ENCODE results near the gene NIPSNAP2.

DNA sequence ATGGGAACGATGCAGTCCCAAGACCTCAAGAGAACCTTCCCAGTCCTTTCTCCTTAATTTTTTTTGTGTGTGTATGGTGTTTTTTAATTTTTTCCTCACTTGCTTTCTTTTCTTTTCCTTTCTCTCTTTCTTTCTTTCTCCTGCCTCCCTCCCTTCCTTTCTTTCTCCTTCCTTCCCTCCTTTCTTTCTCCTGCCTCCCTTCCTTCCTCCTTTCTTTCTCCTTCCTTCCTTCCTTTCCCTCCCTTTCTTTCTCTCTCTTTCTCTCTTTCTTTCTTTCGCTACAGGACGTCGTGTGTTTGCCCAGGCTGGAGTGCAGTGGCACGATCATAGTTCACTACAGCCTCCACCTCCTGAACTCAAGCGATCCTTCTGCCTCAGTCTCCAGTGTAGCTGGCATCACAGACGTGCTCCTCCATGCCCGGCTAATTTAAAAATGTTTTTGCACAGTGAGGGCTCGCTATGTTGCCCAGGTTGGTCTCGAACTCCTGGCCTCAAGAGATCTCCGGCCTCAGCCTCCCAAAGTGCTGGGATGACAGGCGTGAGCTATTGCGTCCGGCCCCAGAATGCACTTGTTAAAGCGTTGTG is 709 bp upstream of the NIPSNAP2 start:
- TF ChIP-seq, protein P1, sequence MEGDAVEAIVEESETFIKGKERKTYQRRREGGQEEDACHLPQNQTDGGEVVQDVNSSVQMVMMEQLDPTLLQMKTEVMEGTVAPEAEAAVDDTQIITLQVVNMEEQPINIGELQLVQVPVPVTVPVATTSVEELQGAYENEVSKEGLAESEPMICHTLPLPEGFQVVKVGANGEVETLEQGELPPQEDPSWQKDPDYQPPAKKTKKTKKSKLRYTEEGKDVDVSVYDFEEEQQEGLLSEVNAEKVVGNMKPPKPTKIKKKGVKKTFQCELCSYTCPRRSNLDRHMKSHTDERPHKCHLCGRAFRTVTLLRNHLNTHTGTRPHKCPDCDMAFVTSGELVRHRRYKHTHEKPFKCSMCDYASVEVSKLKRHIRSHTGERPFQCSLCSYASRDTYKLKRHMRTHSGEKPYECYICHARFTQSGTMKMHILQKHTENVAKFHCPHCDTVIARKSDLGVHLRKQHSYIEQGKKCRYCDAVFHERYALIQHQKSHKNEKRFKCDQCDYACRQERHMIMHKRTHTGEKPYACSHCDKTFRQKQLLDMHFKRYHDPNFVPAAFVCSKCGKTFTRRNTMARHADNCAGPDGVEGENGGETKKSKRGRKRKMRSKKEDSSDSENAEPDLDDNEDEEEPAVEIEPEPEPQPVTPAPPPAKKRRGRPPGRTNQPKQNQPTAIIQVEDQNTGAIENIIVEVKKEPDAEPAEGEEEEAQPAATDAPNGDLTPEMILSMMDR (IDR thresholded peaks at IDR 0.05; ENCODE audit: low read depth, low read length, poor library complexity, severe bottlenecking) = no peak
- no peak for TF ChIP-seq EZH2phosphoT487 (IDR thresholded peaks at IDR 0.05; ENCODE audit: borderline replicate concordance, low read length)

Data from DOHH2 (cell line).